Mesenteric fat pad (tissue), 1 donor: ENCODE data around the gene PARVA. TPM values are rescaled to one million over a fixed set of nuclear protein-coding genes. Genes with fewer than 3 reads are reported as not detected.

Experiments
- DNase-seq: peaks from one replicate; pipeline ENCODE4 v3.0.0-alpha.2; 2020; ENCODE audit warnings: low spot score
- total RNA-seq: library from RNA; stranded (reverse); fragmentation: NEBNext Ultra II Directional; extraction: Animal tissue kit (Norgen Biotek cat#: 25700); gene quantifications from one replicate; pipeline ENCODE4 v1.2.1, GENCODE V29; 2021
- donor health status: DM: yes; HTN: yes; CAD: no.

Gene PARVA
- total RNA-seq, 1 donor from 2014 or later, result 223 TPM

- DNase-seq, result no peak
Measured at GRCh38 chr11:12376259-12377081, 901 bp upstream of the PARVA start.

- DNase-seq, result peak; percentile 92
Measured at GRCh38 chr11:12377824-12378593, 638 bp downstream of the PARVA start.

DNA sequence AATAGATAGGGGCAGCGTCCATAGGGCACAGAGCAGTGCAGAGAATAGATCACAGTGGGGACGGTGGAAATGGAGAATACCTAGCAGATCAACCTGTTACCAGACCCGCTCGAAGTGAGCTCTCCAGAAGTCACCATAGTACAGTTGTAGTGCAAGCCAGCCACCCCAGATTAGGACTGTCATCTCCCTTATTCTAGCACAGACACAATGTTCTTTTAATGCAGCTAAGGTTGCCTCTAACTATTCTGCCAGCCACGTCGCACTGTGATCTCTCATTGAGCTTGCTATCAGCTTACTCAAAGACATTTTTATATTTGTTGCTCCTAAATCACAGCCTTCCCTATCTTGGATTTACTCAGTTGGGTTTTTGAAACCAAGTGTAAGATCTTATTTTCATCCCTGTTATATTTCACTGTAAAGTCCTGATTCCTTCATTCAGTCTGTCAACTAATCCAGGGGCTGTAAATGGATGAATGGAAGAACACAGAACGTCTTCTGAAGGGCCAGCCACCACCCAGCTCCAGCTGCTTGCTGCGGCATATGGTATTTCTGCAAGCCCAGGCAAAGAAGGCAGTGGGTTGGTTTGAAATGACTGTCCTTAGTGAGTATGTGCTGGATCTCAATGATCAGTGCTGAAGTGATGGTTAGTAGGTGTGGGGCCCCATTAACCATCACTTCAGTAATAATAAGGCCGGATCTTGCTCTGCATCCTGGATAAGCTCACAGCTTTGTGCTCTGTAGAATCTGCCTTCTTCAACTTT is 3.4 kb downstream of the PARVA start:
- DNase-seq, result no peak

DNA sequence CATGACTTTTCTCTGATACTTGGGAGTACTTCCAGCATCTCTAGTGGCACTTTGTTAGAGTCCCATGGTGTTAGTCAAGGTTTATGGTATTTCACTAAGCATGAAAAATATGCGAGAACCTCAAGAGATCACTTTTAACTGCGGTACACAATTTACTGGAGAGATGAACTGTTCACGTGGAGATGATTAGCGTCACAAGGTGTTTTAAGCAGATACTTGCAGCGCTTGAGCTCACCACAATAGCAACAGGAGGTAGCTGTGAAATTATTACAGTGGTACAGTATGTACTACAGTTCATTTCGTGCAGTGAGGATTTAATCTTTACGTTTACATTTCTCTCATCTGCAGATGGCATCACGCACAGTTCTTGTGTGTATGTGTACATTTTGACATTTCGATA is 4.5 kb downstream of the PARVA start:
- no peak for DNase-seq

GRCh38 chr11:12382451-12382850 is 5.1 kb downstream of the PARVA start:
- no peak for DNase-seq

- DNase-seq, result no peak
Measured at GRCh38 chr11:12386309-12386708, 8.9 kb downstream of the PARVA start.

GRCh38 chr11:12386745-12387144 is 9.4 kb downstream of the PARVA start:
- no peak for DNase-seq

GRCh38 chr11:12388173-12388572 is 10.8 kb downstream of the PARVA start:
- DNase-seq, result no peak

GRCh38 chr11:12388939-12389670 is 11.7 kb downstream of the PARVA start:
- DNase-seq, result no peak

DNA sequence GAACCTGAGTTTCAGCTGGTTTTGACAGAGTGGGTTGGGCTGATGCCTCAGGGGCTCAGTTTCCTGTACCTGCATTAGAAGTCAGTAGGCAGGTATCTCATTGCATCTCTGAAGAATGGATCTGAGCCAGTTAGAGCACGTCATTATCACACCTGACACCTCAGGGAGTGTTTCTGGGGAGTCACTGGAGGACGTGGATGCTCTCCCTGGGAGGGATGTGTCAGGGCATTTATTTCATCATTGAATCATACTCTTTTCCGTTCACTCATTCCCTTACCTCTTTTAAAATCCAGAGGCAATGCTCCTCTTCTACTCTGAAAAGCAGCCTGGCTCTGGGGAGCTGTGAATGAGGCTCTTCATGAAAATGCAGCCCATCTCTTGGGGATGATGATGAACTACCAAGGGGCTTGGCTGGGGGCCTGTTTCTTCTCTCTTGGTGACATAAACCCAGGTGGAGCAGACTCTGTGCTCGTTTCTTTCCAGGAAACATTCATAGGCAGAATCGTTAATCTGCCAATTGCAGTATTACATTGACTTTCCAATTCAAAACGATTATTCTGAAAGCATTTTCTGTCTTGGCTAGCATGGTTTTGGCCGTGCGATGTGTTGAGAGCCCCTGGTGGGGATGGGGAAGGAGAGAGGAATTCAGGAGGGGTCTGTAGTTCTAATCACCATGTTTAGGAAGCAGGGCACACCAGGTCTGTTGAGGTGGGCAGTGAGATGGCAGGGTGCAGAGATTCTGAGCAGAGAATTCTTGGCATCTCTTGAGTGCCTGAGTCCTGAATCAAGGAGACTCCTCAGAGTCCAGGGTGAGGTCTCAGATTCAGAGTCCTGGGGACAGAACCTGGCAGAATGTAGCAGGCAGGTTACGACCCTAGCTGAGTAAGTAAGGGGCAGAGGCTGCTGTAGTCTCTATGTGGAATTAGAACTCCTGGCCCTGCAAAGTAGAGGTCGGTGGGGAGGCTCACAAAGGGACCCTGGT is 12.6 kb downstream of the PARVA start:
- DNase-seq, result no peak

DNA sequence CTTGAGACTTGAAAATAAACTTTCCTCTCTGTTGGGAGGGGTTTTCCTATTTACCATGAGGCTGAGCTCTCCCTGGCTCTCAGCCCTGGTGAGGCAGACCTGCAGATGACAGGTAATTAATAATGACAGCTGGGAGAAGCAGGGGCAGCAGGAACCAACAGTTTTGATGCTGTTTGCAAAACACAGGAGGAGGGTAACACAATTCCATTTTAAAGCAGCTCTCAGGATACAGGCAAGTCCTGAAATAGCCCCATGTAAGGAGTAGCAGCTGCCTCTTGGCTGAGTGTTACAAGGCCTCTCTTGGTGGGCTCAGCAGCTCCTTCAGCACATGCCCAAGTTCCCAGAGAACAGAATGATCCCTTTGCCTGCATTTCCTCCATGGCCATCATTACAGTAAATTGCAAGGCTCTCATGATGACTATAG is 13.3 kb downstream of the PARVA start:
- DNase-seq, result no peak

DNA sequence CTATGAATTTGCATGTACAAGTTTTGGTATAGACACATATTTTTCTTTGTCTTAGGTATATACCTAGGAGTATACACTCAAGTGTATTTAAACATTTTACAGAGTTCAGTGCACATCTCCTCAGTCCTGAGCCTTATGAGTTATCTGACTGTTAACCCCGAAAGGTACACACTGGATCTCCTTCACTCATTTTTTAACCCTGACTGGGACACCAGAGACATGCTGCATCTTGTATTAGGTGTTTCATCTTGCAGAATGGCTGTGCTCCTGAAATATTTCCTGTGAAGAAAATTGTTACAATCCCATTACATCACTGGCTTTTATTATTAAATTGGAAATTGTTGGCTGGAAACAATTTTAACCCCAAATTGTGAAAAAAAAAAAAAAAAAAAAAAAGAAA is 15.3 kb downstream of the PARVA start:
- DNase-seq, result no peak

DNA sequence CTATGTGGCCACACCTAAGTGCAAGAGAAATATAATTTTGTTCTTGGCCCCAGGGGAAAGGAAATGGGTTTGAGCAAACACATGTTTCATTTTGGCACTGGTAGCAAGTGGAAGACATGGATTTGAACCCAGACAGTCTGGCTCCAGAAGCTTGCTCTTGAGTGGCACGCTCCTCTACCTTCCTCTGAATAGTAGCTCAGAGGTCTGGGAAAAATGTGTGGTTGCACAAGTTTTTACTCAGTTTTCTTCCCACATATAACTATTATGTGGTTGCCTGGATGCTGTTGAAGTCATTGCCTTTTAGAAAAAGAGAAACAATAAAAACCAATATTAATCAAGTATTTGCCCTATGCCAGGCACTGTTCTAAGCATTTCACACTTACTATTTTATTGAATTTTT is 16.3 kb downstream of the PARVA start:
- DNase-seq, result no peak

DNA sequence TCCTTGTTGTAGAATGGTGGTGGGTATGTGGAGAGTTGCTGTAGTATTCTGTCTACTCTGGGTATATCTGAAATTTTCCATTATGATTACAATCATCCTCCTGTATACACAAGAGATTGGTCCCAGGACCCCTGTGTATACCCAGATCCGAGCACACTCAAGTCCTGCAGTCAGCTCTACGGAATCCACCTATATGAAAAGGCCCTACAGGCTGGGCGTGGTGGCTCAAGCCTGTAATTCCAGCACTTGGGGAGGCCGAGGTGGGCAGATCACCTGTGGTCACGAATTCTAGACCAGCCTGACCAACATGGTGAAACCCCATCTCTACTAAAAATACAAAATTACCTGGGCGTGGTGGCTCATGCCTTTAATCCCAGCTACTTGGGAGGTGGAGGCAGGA is 17.2 kb downstream of the PARVA start:
- no peak for DNase-seq

GRCh38 chr11:12395333-12395732 is 18.0 kb downstream of the PARVA start:
- DNase-seq, result no peak

- no peak for DNase-seq
Measured at GRCh38 chr11:12397931-12398334, 20.6 kb downstream of the PARVA start.

DNA sequence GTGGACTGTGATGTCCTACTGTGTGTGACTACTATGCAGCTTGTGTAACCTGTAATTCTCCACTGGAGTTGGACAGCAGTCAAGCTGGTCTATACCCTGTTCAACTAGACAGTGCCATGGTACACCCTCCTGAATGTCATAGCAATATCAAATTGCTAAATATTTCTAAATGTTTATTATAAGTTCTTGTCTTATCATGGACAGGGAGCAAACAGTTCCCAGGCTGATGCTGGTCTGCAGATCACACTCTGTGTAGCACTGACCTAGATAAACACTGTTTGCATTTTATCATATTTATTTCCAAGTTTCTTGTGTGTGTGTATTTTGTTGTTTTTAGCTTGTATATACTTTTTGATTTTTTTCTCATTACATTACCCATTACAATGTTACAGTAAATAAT is 22.0 kb downstream of the PARVA start:
- DNase-seq, result no peak

- DNase-seq, result no peak
Measured at GRCh38 chr11:12402025-12402424, 24.7 kb downstream of the PARVA start.

GRCh38 chr11:12402691-12403120 is 25.3 kb downstream of the PARVA start:
- DNase-seq, result no peak
